WTC11 (cell line): ENCODE results near the gene FOXRED2. TPM values are rescaled to one million over a fixed set of nuclear protein-coding genes. Genes with fewer than 3 reads are reported as not detected.

Source experiments
- ATAC-seq: fragments of 200-7000 bp; cut with Tn5 transposase; 2 replicates; pipeline ENCODE4 v1.10.0; 2021; ENCODE audit warnings: mild to moderate bottlenecking, moderate library complexity
- CTCF ChIA-PET: fragments of 300-600 bp; sonication (Branson Sonifier 250); formaldehyde crosslinking; loops from one replicate; lab custom pipeline; 2021; ENCODE audit warnings: antibody characterized with exemption; lab: Charles Lee
- POLR2A ChIA-PET: fragments of 350-600 bp; sonication (Branson Sonifier 250); formaldehyde crosslinking; loops from one replicate; lab custom pipeline; 2021; ENCODE audit warnings: antibody characterized with exemption; lab: Charles Lee
- DNase-seq: peaks from one replicate; pipeline ENCODE4 v3.0.0; 2021; ENCODE audit warnings: low spot score
- H3K27ac Mint-ChIP-seq: 2 replicates; pipeline ENCODE4 v1.8.0; 2021; ENCODE audit warnings: mixed read lengths
- H3K27me3 Mint-ChIP-seq: 2 replicates; pipeline ENCODE4 v1.8.0; 2021; ENCODE audit warnings: low read depth, mild to moderate bottlenecking, moderate library complexity, mixed read lengths
- H3K36me3 Mint-ChIP-seq: 2 replicates; pipeline ENCODE4 v1.8.0; 2021; ENCODE audit warnings: mixed read lengths
- H3K4me1 Mint-ChIP-seq: 2 replicates; pipeline ENCODE4 v1.8.0; 2022; ENCODE audit warnings: mixed read lengths
- H3K4me3 Mint-ChIP-seq: 2 replicates; pipeline ENCODE4 v1.8.0; 2021; ENCODE audit warnings: mild to moderate bottlenecking, moderate library complexity, mixed read lengths
- H3K9me3 Mint-ChIP-seq: 2 replicates; pipeline ENCODE4 v1.8.0; 2021; ENCODE audit warnings: mixed read lengths
- ARID4B ChIP-seq: sonication (generic); formaldehyde crosslinking; IDR thresholded peaks from 2 replicates; pipeline ENCODE4 v1.8.0; 2023; ENCODE audit warnings: missing genetic modification reagents, mild to moderate bottlenecking, borderline replicate concordance
- ATF1 ChIP-seq: sonication (generic); formaldehyde crosslinking; IDR thresholded peaks from 2 replicates; pipeline ENCODE4 v1.8.1; 2023; ENCODE audit warnings: mild to moderate bottlenecking, moderate library complexity, missing genetic modification reagents
- CDX4 ChIP-seq: fragments of 250-450 bp; sonication (Bioruptor Pico); IDR thresholded peaks from 2 replicates; pipeline ENCODE4 v1.9.0; 2021; ENCODE audit warnings: moderate library complexity, mild to moderate bottlenecking, inconsistent platforms, borderline replicate concordance
- FOXP4 ChIP-seq: sonication (generic); formaldehyde crosslinking; IDR thresholded peaks from 2 replicates; pipeline ENCODE4 v1.8.0; 2022; ENCODE audit warnings: mild to moderate bottlenecking, missing genetic modification reagents
- GRHL2 ChIP-seq: fragments of 250-450 bp; sonication (Bioruptor Pico); IDR thresholded peaks from 2 replicates; pipeline ENCODE4 v1.8.0; 2022; ENCODE audit warnings: mild to moderate bottlenecking, moderate library complexity; ENCODE audit not compliant: insufficient replicate concordance, severe bottlenecking
- IRF1 ChIP-seq: sonication (generic); formaldehyde crosslinking; IDR thresholded peaks from 2 replicates; pipeline ENCODE4 v1.8.0; 2023; ENCODE audit warnings: missing genetic modification reagents
- JUN ChIP-seq: sonication (generic); formaldehyde crosslinking; IDR thresholded peaks from 2 replicates; pipeline ENCODE4 v1.8.0; 2023; ENCODE audit warnings: mild to moderate bottlenecking, missing genetic modification reagents
- MAX ChIP-seq: sonication (generic); formaldehyde crosslinking; IDR thresholded peaks from 2 replicates; pipeline ENCODE4 v1.8.0; 2022; ENCODE audit warnings: mild to moderate bottlenecking, missing genetic modification reagents
- NFYB ChIP-seq: sonication (generic); formaldehyde crosslinking; conservative IDR thresholded peaks from 2 replicates; pipeline ENCODE4 v1.8.0; 2022; ENCODE audit warnings: low read depth, missing genetic modification reagents
- RORB ChIP-seq: fragments of 250-450 bp; sonication (Bioruptor Pico); IDR thresholded peaks from 2 replicates; pipeline ENCODE4 v1.9.0; 2021; ENCODE audit warnings: mild to moderate bottlenecking
- ZBTB43 ChIP-seq: sonication (generic); formaldehyde crosslinking; IDR thresholded peaks from 2 replicates; pipeline ENCODE4 v1.8.1; 2023; ENCODE audit warnings: mild to moderate bottlenecking, missing genetic modification reagents
- ZNF219 ChIP-seq: sonication (generic); formaldehyde crosslinking; IDR thresholded peaks from 2 replicates; pipeline ENCODE4 v1.8.0; 2023; ENCODE audit warnings: missing genetic modification reagents, mild to moderate bottlenecking, borderline replicate concordance
- total RNA-seq: library from RNA; stranded (reverse); gene quantifications from 3 replicates; pipeline ENCODE4 v1.2.3, GENCODE V29; 2021

Gene FOXRED2
- total RNA-seq, 1 experiment from 2014 or later: 20.1 TPM

- Mint-ChIP-seq H3K9me3 (peaks cover 7% of the 10 kb centered on the region; the same call in 1 of the 2 replicates), H3K36me3 (no peaks in the 10 kb centered on the region), H3K4me1 (peaks cover 26% of the 10 kb centered on the region), H3K4me3 (no peak overlapping the region), H3K27ac (no peak overlapping the region), H3K27me3 (no peaks in the 10 kb centered on the region)
- ATAC-seq (no peak), DNase-seq (no peak)
- POLR2A ChIA-PET: no interaction called here
- TF ChIP-seq CDX4 (CRISPR knock-in tag) (no peak), IRF1 (CRISPR knock-in tag) (no peak), RORB (CRISPR knock-in tag) (no peak), MAX (CRISPR knock-in tag) (no peak)
- CTCF ChIA-PET: interaction anchor here (0.7 kb wide), 1 partner anchor 596 kb away, joined by 3 read pairs; no protein-coding TSS in a partner anchor
Measured at GRCh38 chr22:36449596-36450175, 57.2 kb downstream of the FOXRED2 start.

- ChIA-PET POLR2A (interaction anchor here (1.2 kb wide), 1 partner anchor 38 kb away, joined by 3 read pairs; no protein-coding TSS in a partner anchor), CTCF (interaction anchor here (1.6 kb wide), 1 partner anchor 39 kb away, joined by 3 read pairs; no protein-coding TSS in a partner anchor)
- Mint-ChIP-seq H3K4me3 (no peak overlapping the region), H3K4me1 (peaks cover 36% of the 10 kb centered on the region), H3K36me3 (no peaks in the 10 kb centered on the region), H3K27me3 (no peaks in the 10 kb centered on the region), H3K9me3 (peaks cover 7% of the 10 kb centered on the region; the same call in 1 of the 2 replicates), H3K27ac (no peak overlapping the region)
- DNase-seq (no peak), ATAC-seq (no peak)
- TF ChIP-seq GRHL2 (no peak), NFYB (CRISPR knock-in tag) (no peak), ZNF219 (CRISPR knock-in tag) (no peak), MAX (CRISPR knock-in tag) (no peak), ATF1 (CRISPR knock-in tag) (no peak), JUN (CRISPR knock-in tag) (no peak), ZBTB43 (CRISPR knock-in tag) (no peak), FOXP4 (no peak), ARID4B (CRISPR knock-in tag) (no peak)
Measured at GRCh38 chr22:36447632-36448031, 59.2 kb downstream of the FOXRED2 start.
